ENCODE data around the gene JADE2.

- TF ChIP-seq, protein P1, sequence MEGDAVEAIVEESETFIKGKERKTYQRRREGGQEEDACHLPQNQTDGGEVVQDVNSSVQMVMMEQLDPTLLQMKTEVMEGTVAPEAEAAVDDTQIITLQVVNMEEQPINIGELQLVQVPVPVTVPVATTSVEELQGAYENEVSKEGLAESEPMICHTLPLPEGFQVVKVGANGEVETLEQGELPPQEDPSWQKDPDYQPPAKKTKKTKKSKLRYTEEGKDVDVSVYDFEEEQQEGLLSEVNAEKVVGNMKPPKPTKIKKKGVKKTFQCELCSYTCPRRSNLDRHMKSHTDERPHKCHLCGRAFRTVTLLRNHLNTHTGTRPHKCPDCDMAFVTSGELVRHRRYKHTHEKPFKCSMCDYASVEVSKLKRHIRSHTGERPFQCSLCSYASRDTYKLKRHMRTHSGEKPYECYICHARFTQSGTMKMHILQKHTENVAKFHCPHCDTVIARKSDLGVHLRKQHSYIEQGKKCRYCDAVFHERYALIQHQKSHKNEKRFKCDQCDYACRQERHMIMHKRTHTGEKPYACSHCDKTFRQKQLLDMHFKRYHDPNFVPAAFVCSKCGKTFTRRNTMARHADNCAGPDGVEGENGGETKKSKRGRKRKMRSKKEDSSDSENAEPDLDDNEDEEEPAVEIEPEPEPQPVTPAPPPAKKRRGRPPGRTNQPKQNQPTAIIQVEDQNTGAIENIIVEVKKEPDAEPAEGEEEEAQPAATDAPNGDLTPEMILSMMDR (IDR thresholded peaks at IDR 0.05) = no peak
- TF ChIP-seq POLR2A (IDR thresholded peaks at IDR 0.05) (no peak), EP300 (IDR thresholded peaks at IDR 0.05) (no peak)
Measured at GRCh38 chr5:134579284-134579771, 53.9 kb downstream of the JADE2 start.

Data from gastroesophageal sphincter (tissue), 3 donors.